Neural crest cell (in vitro differentiated cells): Measurements from ENCODE around the gene FMN1. TPM values are rescaled to one million over a fixed set of nuclear protein-coding genes. Genes with fewer than 3 reads are reported as not detected.

Experiments
- DNase-seq: peaks from one replicate; pipeline ENCODE4 v3.0.0; 2021; ENCODE audit warnings: low read depth, mixed read lengths, low spot score
- H3K27ac Mint-ChIP-seq: one replicate; pipeline ENCODE4 v1.8.0; 2021; ENCODE audit warnings: mild to moderate bottlenecking, mixed read lengths; ENCODE audit not compliant: unreplicated experiment
- H3K27me3 Mint-ChIP-seq: 2 replicates; pipeline ENCODE4 v1.8.0; 2021; ENCODE audit warnings: low read depth, mild to moderate bottlenecking, mixed read lengths
- H3K36me3 Mint-ChIP-seq: 2 replicates; pipeline ENCODE4 v1.8.0; 2021; ENCODE audit warnings: low read depth, mild to moderate bottlenecking, mixed read lengths
- H3K4me1 Mint-ChIP-seq: 2 replicates; pipeline ENCODE4 v1.8.0; 2021; ENCODE audit warnings: mixed read lengths
- H3K4me3 Mint-ChIP-seq: one replicate; pipeline ENCODE4 v1.8.0; 2021; ENCODE audit warnings: mild to moderate bottlenecking, mixed read lengths
- H3K9me3 Mint-ChIP-seq: 2 replicates; pipeline ENCODE4 v1.8.0; 2021; ENCODE audit warnings: mixed read lengths
- CTCF ChIP-seq: fragments of 200-600 bp; sonication (generic); conservative IDR thresholded peaks from 2 replicates; pipeline ENCODE4 v1.5.0; 2021; ENCODE audit warnings: antibody characterized with exemption, mild to moderate bottlenecking
- total RNA-seq: library from RNA; stranded (reverse); gene quantifications from 2 replicates; pipeline ENCODE4 v1.2.1, GENCODE V29; 2021

The FMN1 gene
- total RNA-seq, 1 donor from 2014 or later: 0.70 TPM

DNA sequence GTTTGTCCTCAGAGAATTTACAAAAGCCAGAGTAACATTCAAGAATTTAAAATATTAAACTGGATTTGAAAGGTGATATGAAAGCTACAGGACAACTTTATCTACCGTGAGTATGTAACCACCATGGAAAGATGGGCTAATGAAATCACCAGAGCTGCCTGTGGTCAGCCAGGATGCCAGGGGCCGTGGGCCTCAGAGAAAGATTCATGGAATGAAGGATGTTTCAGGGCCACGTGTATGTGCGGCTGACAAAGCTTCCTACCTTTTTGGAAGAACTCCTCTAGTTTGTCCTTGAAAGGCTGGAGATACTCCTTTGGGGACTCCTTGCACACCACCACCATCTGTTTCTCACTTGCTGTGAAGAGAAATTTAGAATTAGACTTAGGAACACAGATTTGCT, 337.8 kb downstream of the FMN1 start:
- no peaks in the 10 kb centered on the region for H3K9me3 Mint-ChIP-seq
- H3K27me3 Mint-ChIP-seq: peaks cover 11% of the 10 kb centered on the region
- no peak for TF ChIP-seq CTCF
- peaks cover 10% of the 10 kb centered on the region for H3K4me1 Mint-ChIP-seq
- no peak overlapping the region for H3K4me3 Mint-ChIP-seq
- no peak overlapping the region for H3K27ac Mint-ChIP-seq
- DNase-seq: no peak
- H3K36me3 Mint-ChIP-seq: no peaks in the 10 kb centered on the region

- DNase-seq: no peak
- TF ChIP-seq CTCF: no peak
- H3K36me3 Mint-ChIP-seq: no peaks in the 10 kb centered on the region
- H3K9me3 Mint-ChIP-seq: no peaks in the 10 kb centered on the region
- no peak overlapping the region for H3K27ac Mint-ChIP-seq
- H3K4me3 Mint-ChIP-seq: no peak overlapping the region
- peaks cover 4% of the 10 kb centered on the region for H3K4me1 Mint-ChIP-seq
- peaks cover 7% of the 10 kb centered on the region for H3K27me3 Mint-ChIP-seq
Measured at GRCh38 chr15:32855942-32856341, 338.6 kb downstream of the FMN1 start.

GRCh38 chr15:32853592-32853991, 340.9 kb downstream of the FMN1 start:
- no peaks in the 10 kb centered on the region for H3K27me3 Mint-ChIP-seq

GRCh38 chr15:32852771-32853170, 341.7 kb downstream of the FMN1 start:
- no peak for DNase-seq
- Mint-ChIP-seq H3K36me3 (no peaks in the 10 kb centered on the region), H3K27ac (peak overlapping the region; percentile 1), H3K27me3 (no peaks in the 10 kb centered on the region), H3K4me3 (no peak overlapping the region), H3K9me3 (no peaks in the 10 kb centered on the region), H3K4me1 (peaks cover 4% of the 10 kb centered on the region)
- TF ChIP-seq CTCF: no peak

More at GRCh38 chr15:32853592-32853991, 340.9 kb downstream of the FMN1 start:
- Mint-ChIP-seq H3K36me3 (no peaks in the 10 kb centered on the region), H3K4me1 (peaks cover 4% of the 10 kb centered on the region), H3K9me3 (no peaks in the 10 kb centered on the region), H3K27ac (no peak overlapping the region), H3K4me3 (no peak overlapping the region)
- no peak for DNase-seq
- no peak for TF ChIP-seq CTCF

DNA sequence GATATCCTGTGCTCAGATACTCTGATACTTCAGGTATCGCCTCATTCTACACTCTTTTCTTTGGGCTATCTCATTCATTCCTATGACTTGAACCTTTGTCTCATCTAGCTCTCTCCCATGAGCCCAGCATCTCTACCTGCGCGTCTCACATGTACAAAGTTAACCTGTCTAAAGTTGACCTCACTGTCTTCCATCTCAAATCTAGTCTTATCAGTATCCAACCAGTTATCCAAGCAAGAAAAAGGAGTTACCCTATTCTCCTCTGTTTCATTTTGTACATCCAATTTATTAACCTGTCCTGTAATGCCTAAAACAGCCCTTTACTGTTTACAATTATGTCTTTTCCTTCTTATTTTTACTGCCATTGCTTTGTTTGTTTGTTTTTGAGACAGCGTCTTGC, 342.5 kb downstream of the FMN1 start:
- no peak overlapping the region for H3K27ac Mint-ChIP-seq
- no peak for TF ChIP-seq CTCF

GRCh38 chr15:32851572-32851971, 342.9 kb downstream of the FMN1 start:
- no peaks in the 10 kb centered on the region for H3K36me3 Mint-ChIP-seq
- no peaks in the 10 kb centered on the region for H3K27me3 Mint-ChIP-seq
- no peak for DNase-seq
- no peak overlapping the region for H3K4me3 Mint-ChIP-seq
- H3K4me1 Mint-ChIP-seq: peaks cover 4% of the 10 kb centered on the region
- H3K27ac Mint-ChIP-seq: no peak overlapping the region
- H3K9me3 Mint-ChIP-seq: no peaks in the 10 kb centered on the region
- no peak for TF ChIP-seq CTCF

More for the DNA sequence above, 342.5 kb downstream of the FMN1 start:
- Mint-ChIP-seq H3K27me3 (no peaks in the 10 kb centered on the region), H3K4me1 (peaks cover 4% of the 10 kb centered on the region), H3K4me3 (no peak overlapping the region), H3K9me3 (no peaks in the 10 kb centered on the region), H3K36me3 (no peaks in the 10 kb centered on the region)
- DNase-seq: no peak
